Endothelial cell of umbilical vein (primary cell): ENCODE data around the gene CCDC47. TPM values are rescaled to one million over a fixed set of nuclear protein-coding genes. Genes with fewer than 3 reads are reported as not detected.
A peak's percentile ranks its signal among the peaks of the same experiment; 100 is the strongest.

Source experiments
- BruUV-seq: library from RNA; stranded (reverse); fragments of 400-500 nt; replicated peaks from 2 replicates; lab custom pipeline; 2021; lab: Mats Ljungman, UMichigan
- CTCF ChIA-PET: fragments of 300-600, 350-600 bp; sonication (Branson Sonifier 250); formaldehyde crosslinking; loops from one replicate; lab custom pipeline; 2021; ENCODE audit warnings: antibody characterized with exemption, inconsistent platforms; lab: Charles Lee
- POLR2A ChIA-PET: fragments of 300-600, 350-600 bp; sonication (Branson Sonifier 250); formaldehyde crosslinking; loops from one replicate; lab custom pipeline; 2021; ENCODE audit warnings: antibody characterized with exemption, inconsistent platforms; lab: Charles Lee
- DNase-seq: peaks from one replicate; pipeline ENCODE4 v3.0.0-alpha.2; 2011; ENCODE audit warnings: low read depth, low spot score
- FAIRE-seq: peaks from 2 replicates; lab custom pipeline; 2011; peaks lifted over from hg19 to GRCh38; lab: Jason Lieb, UNC
- H2AFZ ChIP-seq: 2 replicates; pipeline ENCODE4 v1.6.0; 2012; ENCODE audit warnings: low read depth, low read length, control low read depth, inconsistent platforms
- H3K27ac ChIP-seq: 2 replicates; pipeline ENCODE4 v1.5.1; 2011; ENCODE audit warnings: low read depth, mild to moderate bottlenecking, control low read depth, low read length, moderate library complexity; ENCODE audit not compliant: insufficient read depth
- H3K27me3 ChIP-seq, 2 experiments: 2 replicates each; pipeline versions ENCODE4 v1.6.0 to v1.6.1; 2011; ENCODE audit warnings: low read length in 2 of 2, mixed read lengths in 1 of 2; ENCODE audit not compliant: control insufficient read depth in 2 of 2, insufficient read depth in 2 of 2
- H3K36me3 ChIP-seq, 2 experiments: 2 replicates in 1 of 2; 3 replicates in 1 of 2; pipeline ENCODE4 v1.5.1; 2011; ENCODE audit warnings: low read length in 2 of 2, mild to moderate bottlenecking in 1 of 2, moderate library complexity in 1 of 2; ENCODE audit not compliant: control insufficient read depth in 2 of 2, insufficient read depth in 2 of 2; ENCODE audit errors: extremely low read depth in 1 of 2
- H3K4me1 ChIP-seq: 3 replicates; pipeline ENCODE4 v1.5.1; 2011; ENCODE audit warnings: mild to moderate bottlenecking, low read length; ENCODE audit not compliant: control insufficient read depth, insufficient read depth; ENCODE audit errors: extremely low read depth
- H3K4me2 ChIP-seq: 2 replicates; pipeline ENCODE4 v1.6.1; 2011; ENCODE audit warnings: low read length, control low read depth, mixed read lengths; ENCODE audit not compliant: insufficient read depth
- H3K4me3 ChIP-seq, 3 experiments: fragments of 200-600 bp in 1 of 3; sonication (generic), shearing (Covaris generic) in 1 of 3; replicated peaks in 1 of 3; 2 replicates each; pipeline ENCODE4 v1.5.1; 2011 to 2016; ENCODE audit warnings: control low read depth in 3 of 3, low read length in 3 of 3, mild to moderate bottlenecking in 2 of 3, inconsistent platforms in 1 of 3, low read depth in 1 of 3, moderate library complexity in 1 of 3; ENCODE audit not compliant: insufficient read depth in 1 of 3
- H3K79me2 ChIP-seq: 2 replicates; pipeline ENCODE4 v1.6.0; 2012; ENCODE audit warnings: low read length, inconsistent platforms; ENCODE audit not compliant: control insufficient read depth, insufficient read depth
- H3K9ac ChIP-seq: replicated peaks from 2 replicates; pipeline ENCODE3; 2011; ENCODE audit warnings: low read length, control low read depth; ENCODE audit not compliant: insufficient read depth; ENCODE audit errors: extremely low read depth
- H3K9me1 ChIP-seq: replicated peaks from 3 replicates; pipeline ENCODE4 v1.6.0; 2011; ENCODE audit warnings: mild to moderate bottlenecking, low read length; ENCODE audit not compliant: control insufficient read depth, insufficient read depth; ENCODE audit errors: extremely low read depth
- H3K9me3 ChIP-seq: replicated peaks from 2 replicates; pipeline ENCODE4 v1.5.1; 2012; ENCODE audit warnings: low read length, inconsistent platforms; ENCODE audit not compliant: control insufficient read depth, insufficient read depth
- H4K20me1 ChIP-seq: replicated peaks from 2 replicates; pipeline ENCODE3; 2011; ENCODE audit warnings: mild to moderate bottlenecking, low read length; ENCODE audit not compliant: control insufficient read depth, insufficient read depth; ENCODE audit errors: extremely low read depth
- EZH2 ChIP-seq: IDR thresholded peaks from 2 replicates; pipeline ENCODE4 v1.6.1; 2012; ENCODE audit warnings: borderline replicate concordance, low read depth, mild to moderate bottlenecking, moderate library complexity, low read length, inconsistent platforms; ENCODE audit not compliant: severe bottlenecking
- FOS ChIP-seq: IDR thresholded peaks from 2 replicates; pipeline ENCODE4 v1.6.1; 2011; ENCODE audit warnings: mild to moderate bottlenecking, low read length, moderate library complexity, borderline replicate concordance; ENCODE audit not compliant: insufficient read depth
- GATA2 ChIP-seq: IDR thresholded peaks from 2 replicates; pipeline ENCODE4 v1.7.0; 2011; ENCODE audit warnings: low read depth, mild to moderate bottlenecking, moderate library complexity, mixed read lengths, low read length; ENCODE audit not compliant: insufficient read length, insufficient read depth
- JUN ChIP-seq: IDR thresholded peaks from 2 replicates; pipeline ENCODE4 v1.6.1; 2011; ENCODE audit warnings: borderline replicate concordance, low read depth; ENCODE audit not compliant: insufficient read length, insufficient read depth
- MYC ChIP-seq: IDR thresholded peaks from one replicate; pipeline ENCODE4 v1.6.1; 2011; ENCODE audit warnings: mild to moderate bottlenecking, low read depth, low read length
- POLR2A ChIP-seq: IDR thresholded peaks from 2 replicates; pipeline ENCODE4 v1.6.1; 2012; ENCODE audit warnings: low read depth, mild to moderate bottlenecking, control low read depth, low read length
- POLR2AphosphoS5 ChIP-seq: IDR thresholded peaks from 2 replicates; pipeline ENCODE4 v1.6.1; 2012; ENCODE audit warnings: low read depth, mild to moderate bottlenecking, control low read depth, low read length, moderate library complexity; ENCODE audit not compliant: insufficient read depth
- dilution Hi-C: fragments of 300-500 bp; cut with MboI; formaldehyde crosslinking; loops from one replicate; pipeline ENCODE4 v1.15.0; 2019; ENCODE audit warnings: low sequenced_read_pairs; ENCODE audit not compliant: extremely low pct_ligation_motif_present
- intact Hi-C: fragments of 100-400 bp; cut with micrococcal nuclease; formaldehyde crosslinking; loops from one replicate; pipeline ENCODE4 v1.10.0; 2022
- polyA plus RNA-seq, 4 experiments: library from polyadenylated mRNA; depleted of rRNA in 3 of 4; stranded (reverse) in 3 of 4; unstranded in 1 of 4; fragments of >200 nt; gene quantifications; 2 replicates each; pipeline versions ENCODE4 v1.2.1 to v1.2.3, GENCODE V29; 2011 to 2012; ENCODE audit warnings: missing spikeins in 1 of 4
- total RNA-seq: library from RNA; stranded (reverse); gene quantifications from 2 replicates; pipeline ENCODE4 v1.2.3, GENCODE V29; 2021
- TF ChIP-seq, protein P1 (sequence below), 2 donors: IDR thresholded peaks; 1 replicate in 1 of 2; 2 replicates in 1 of 2; pipeline ENCODE4 v1.5.1; 2011; ENCODE audit warnings: low read length in 2 of 2, mild to moderate bottlenecking in 2 of 2, moderate library complexity in 2 of 2, control low read depth in 1 of 2, inconsistent platforms in 1 of 2, low read depth in 1 of 2; ENCODE audit not compliant: insufficient read depth in 1 of 2; ENCODE audit errors: extremely low read depth in 1 of 2
- TF ChIP-seq, protein P2 (sequence below): IDR thresholded peaks from 2 replicates; pipeline ENCODE4 v1.6.1; 2011; ENCODE audit not compliant: insufficient read depth, insufficient read length

The CCDC47 gene
- total and polyA plus RNA-seq, 2 donors (not counting 3 experiments of a cell fraction or from before 2014, with no cell fraction given) = 21.7 to 76.5 TPM

DNA sequence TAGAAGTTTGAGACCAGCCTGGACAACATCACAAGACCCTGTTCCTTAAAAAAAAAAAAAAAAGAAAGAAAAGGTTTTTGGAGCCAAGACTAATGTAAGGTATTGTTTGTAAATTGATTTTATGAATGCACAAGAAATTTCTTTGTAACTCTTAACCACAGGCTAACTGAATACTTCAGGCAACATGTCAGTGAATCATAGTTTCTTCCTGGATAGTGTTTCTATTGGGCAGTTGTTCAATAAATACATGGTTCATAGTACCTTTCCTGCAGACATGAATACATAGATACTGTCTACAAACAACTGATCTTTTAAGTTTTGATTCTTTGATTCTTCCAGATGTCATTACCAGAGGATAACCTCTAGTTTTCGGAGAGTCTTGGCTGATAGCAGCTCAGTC lies 12.2 kb upstream of the CCDC47 start:
- POLR2A ChIA-PET = no interaction called here
- Histone ChIP-seq H3K4me2 (no peak overlapping the region), H3K27ac (no peak overlapping the region), H3K9ac (no peak overlapping the region), H2AFZ (no peak overlapping the region), H3K4me3 (no peak overlapping the region), H3K79me2 (peaks cover 75% of the 10 kb centered on the region), H4K20me1 (peaks cover 10% of the 10 kb centered on the region), H3K27me3 (no peaks in the 10 kb centered on the region), H3K9me1 (no peaks in the 10 kb centered on the region), H3K4me1 (peaks cover 6% of the 10 kb centered on the region), H3K9me3 (no peaks in the 10 kb centered on the region), H3K36me3 (peaks cover 6 to 12% of the 10 kb centered on the region in 2 experiments)
- peak; percentile 39 for DNase-seq
- BruUV-seq = no TSS peak
- CTCF ChIA-PET = no interaction called here
- peak; percentile 73 for FAIRE-seq
- intact Hi-C loops (loop anchor here (1.0 kb wide), 1 partner anchor 262 kb away; the partner anchor contains the start of gene KCNH6), dilution Hi-C loops (no loop called here)
- no peak for TF ChIP-seq POLR2AphosphoS5
- TF ChIP-seq FOS = peak; percentile 37

DNA sequence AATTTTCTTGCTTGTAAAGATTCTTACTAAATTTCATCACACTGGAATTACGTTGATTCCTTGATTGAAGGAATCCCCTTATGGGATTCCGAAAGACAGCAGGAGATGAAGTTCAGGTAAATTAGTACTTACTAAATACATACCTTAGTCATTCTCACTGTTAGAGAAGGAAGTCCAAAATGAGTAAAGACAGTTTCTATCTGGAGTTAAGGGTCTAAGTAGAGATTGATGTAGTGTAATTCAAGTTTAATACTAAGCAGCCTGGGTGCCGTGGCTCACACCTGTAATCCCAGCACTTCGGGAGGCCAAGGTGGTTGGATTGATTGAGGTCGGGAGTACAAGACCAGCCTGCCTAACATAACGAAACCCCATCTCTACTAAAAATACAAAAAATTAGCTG lies 10.1 kb upstream of the CCDC47 start:
- no peak overlapping the region for H3K9ac ChIP-seq
- H3K4me1 ChIP-seq = peaks cover 10% of the 10 kb centered on the region
- H3K4me3 ChIP-seq = no peak overlapping the region
- no peak overlapping the region for H3K27ac ChIP-seq
- intact Hi-C loops (no loop called here), dilution Hi-C loops (no loop called here)
- no TSS peak for BruUV-seq
- peaks cover 3 to 13% of the 10 kb centered on the region in 2 experiments for H3K36me3 ChIP-seq
- H3K79me2 ChIP-seq = peaks cover 80% of the 10 kb centered on the region
- no peak for TF ChIP-seq POLR2A
- TF ChIP-seq, protein P1, sequence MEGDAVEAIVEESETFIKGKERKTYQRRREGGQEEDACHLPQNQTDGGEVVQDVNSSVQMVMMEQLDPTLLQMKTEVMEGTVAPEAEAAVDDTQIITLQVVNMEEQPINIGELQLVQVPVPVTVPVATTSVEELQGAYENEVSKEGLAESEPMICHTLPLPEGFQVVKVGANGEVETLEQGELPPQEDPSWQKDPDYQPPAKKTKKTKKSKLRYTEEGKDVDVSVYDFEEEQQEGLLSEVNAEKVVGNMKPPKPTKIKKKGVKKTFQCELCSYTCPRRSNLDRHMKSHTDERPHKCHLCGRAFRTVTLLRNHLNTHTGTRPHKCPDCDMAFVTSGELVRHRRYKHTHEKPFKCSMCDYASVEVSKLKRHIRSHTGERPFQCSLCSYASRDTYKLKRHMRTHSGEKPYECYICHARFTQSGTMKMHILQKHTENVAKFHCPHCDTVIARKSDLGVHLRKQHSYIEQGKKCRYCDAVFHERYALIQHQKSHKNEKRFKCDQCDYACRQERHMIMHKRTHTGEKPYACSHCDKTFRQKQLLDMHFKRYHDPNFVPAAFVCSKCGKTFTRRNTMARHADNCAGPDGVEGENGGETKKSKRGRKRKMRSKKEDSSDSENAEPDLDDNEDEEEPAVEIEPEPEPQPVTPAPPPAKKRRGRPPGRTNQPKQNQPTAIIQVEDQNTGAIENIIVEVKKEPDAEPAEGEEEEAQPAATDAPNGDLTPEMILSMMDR (IDR thresholded peaks at IDR 0.05; ENCODE audit: extremely low read depth in 1 of 2, insufficient read depth in 1 of 2, low read depth in 1 of 2, low read length in 2 of 2) = no peak
- no peak for TF ChIP-seq JUN
- TF ChIP-seq, protein P2, sequence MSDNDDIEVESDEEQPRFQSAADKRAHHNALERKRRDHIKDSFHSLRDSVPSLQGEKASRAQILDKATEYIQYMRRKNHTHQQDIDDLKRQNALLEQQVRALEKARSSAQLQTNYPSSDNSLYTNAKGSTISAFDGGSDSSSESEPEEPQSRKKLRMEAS = no peak
- no peak for TF ChIP-seq POLR2AphosphoS5
- no peak for TF ChIP-seq EZH2
- TF ChIP-seq GATA2 = no peak
- no peak for TF ChIP-seq FOS
- no peak for TF ChIP-seq MYC
- no peaks in the 10 kb centered on the region for H3K27me3 ChIP-seq
- no peaks in the 10 kb centered on the region for H3K9me1 ChIP-seq
- no peak for DNase-seq
- H3K4me2 ChIP-seq = no peak overlapping the region
- H4K20me1 ChIP-seq = peaks cover 13% of the 10 kb centered on the region
- no peaks in the 10 kb centered on the region for H3K9me3 ChIP-seq
- no peak overlapping the region for H2AFZ ChIP-seq
- ChIA-PET CTCF (interaction anchor here (1.0 to 1.4 kb wide), 3 partner anchors 9 to 52 kb away, joined by 3 to 7 read pairs (median 4); partner anchors contain the start of gene DDX42), POLR2A (no interaction called here)
- FAIRE-seq = no peak
